Mesenchymal stem cell (in vitro differentiated cells and primary cell): ENCODE results near the gene MOBP.
A peak's percentile ranks its signal among the peaks of the same experiment; 100 is the strongest.

Experiments used
- DNase-seq: peaks from one replicate; pipeline ENCODE4 v3.0.0-alpha.2; 2013
- H2AFZ ChIP-seq: one replicate; pipeline ENCODE4 v1.6.1; 2013; ENCODE audit warnings: low read depth, mild to moderate bottlenecking, control low read depth, inconsistent platforms, low read length, moderate library complexity
- H2AK5ac ChIP-seq: 2 replicates; pipeline ENCODE4 v1.6.1; 2013; ENCODE audit warnings: low read length, moderate library complexity, mild to moderate bottlenecking, inconsistent platforms; ENCODE audit not compliant: severe bottlenecking
- H2BK120ac ChIP-seq: one replicate; pipeline ENCODE4 v1.6.1; 2013; ENCODE audit warnings: low read depth, mild to moderate bottlenecking, inconsistent platforms, low read length, moderate library complexity
- H2BK12ac ChIP-seq, 2 experiments: one replicate each; pipeline ENCODE4 v1.6.1; 2013; ENCODE audit warnings: inconsistent platforms in 2 of 2, low read length in 2 of 2, mild to moderate bottlenecking in 2 of 2, moderate library complexity in 2 of 2, control low read depth in 1 of 2
- H2BK15ac ChIP-seq: one replicate; pipeline ENCODE4 v1.6.1; 2013; ENCODE audit warnings: mild to moderate bottlenecking, low read depth, inconsistent platforms; ENCODE audit not compliant: poor library complexity, severe bottlenecking
- H2BK5ac ChIP-seq: 2 replicates; pipeline ENCODE4 v1.6.1; 2013; ENCODE audit warnings: low read depth, mild to moderate bottlenecking, low read length, control low read depth, inconsistent platforms; ENCODE audit not compliant: poor library complexity, severe bottlenecking
- H3K14ac ChIP-seq, 2 experiments: one replicate each; pipeline ENCODE4 v1.6.1; 2013; ENCODE audit warnings: inconsistent platforms in 2 of 2, low read length in 2 of 2, control low read depth in 1 of 2, mild to moderate bottlenecking in 1 of 2, moderate library complexity in 1 of 2
- H3K18ac ChIP-seq, 2 experiments: one replicate each; pipeline ENCODE4 v1.6.1; 2013; ENCODE audit warnings: inconsistent platforms in 2 of 2, low read length in 2 of 2, control low read depth in 1 of 2, low read depth in 1 of 2, mild to moderate bottlenecking in 1 of 2
- H3K23ac ChIP-seq, 2 experiments: one replicate each; pipeline ENCODE4 v1.6.1; 2013; ENCODE audit warnings: inconsistent platforms in 2 of 2, low read length in 2 of 2, mild to moderate bottlenecking in 2 of 2, moderate library complexity in 2 of 2, control low read depth in 1 of 2
- H3K27ac ChIP-seq: 2 replicates; pipeline ENCODE4 v1.5.1; 2013; ENCODE audit warnings: mild to moderate bottlenecking, moderate library complexity, low read length, control low read depth, inconsistent platforms; ENCODE audit not compliant: poor library complexity, severe bottlenecking
- H3K27me3 ChIP-seq, 2 experiments: 2 replicates each; pipeline versions ENCODE4 v1.6.1 to v1.7.0; 2013; ENCODE audit warnings: low read length in 2 of 2, mild to moderate bottlenecking in 2 of 2, moderate library complexity in 2 of 2, control low read depth in 1 of 2, inconsistent platforms in 1 of 2; ENCODE audit not compliant: control insufficient read depth in 1 of 2, insufficient read depth in 1 of 2
- H3K36me3 ChIP-seq, 2 experiments: 2 replicates each; pipeline versions ENCODE4 v1.6.1 to v1.7.0; 2013; ENCODE audit warnings: low read length in 2 of 2, control low read depth in 1 of 2, inconsistent platforms in 1 of 2, low read depth in 1 of 2, mild to moderate bottlenecking in 1 of 2; ENCODE audit not compliant: insufficient read depth in 2 of 2, control insufficient read depth in 1 of 2
- H3K4ac ChIP-seq, 2 experiments: one replicate each; pipeline ENCODE4 v1.6.1; 2013; ENCODE audit warnings: inconsistent platforms in 2 of 2, low read length in 2 of 2, mild to moderate bottlenecking in 2 of 2, moderate library complexity in 2 of 2, control low read depth in 1 of 2, low read depth in 1 of 2
- H3K4me1 ChIP-seq: 2 replicates; pipeline ENCODE4 v1.6.1; 2013; ENCODE audit warnings: low read depth, low read length, control low read depth; ENCODE audit not compliant: control insufficient read depth, insufficient read depth
- H3K4me2 ChIP-seq: 2 replicates; pipeline ENCODE4 v1.6.1; 2013; ENCODE audit warnings: low read length, mild to moderate bottlenecking, inconsistent platforms; ENCODE audit not compliant: poor library complexity, severe bottlenecking
- H3K4me3 ChIP-seq, 2 experiments: 2 replicates each; pipeline versions ENCODE4 v1.5.1 to v1.7.0; 2013; ENCODE audit warnings: low read length in 2 of 2, mild to moderate bottlenecking in 2 of 2, control low read depth in 1 of 2, low read depth in 1 of 2; ENCODE audit not compliant: insufficient read depth in 1 of 2
- H3K79me1 ChIP-seq: replicated peaks from 2 replicates; pipeline ENCODE4 v1.6.1; 2013; ENCODE audit warnings: mild to moderate bottlenecking, control low read depth, low read length, inconsistent platforms; ENCODE audit not compliant: poor library complexity, severe bottlenecking
- H3K9ac ChIP-seq: 2 replicates; pipeline ENCODE4 v1.7.0; 2013; ENCODE audit warnings: mild to moderate bottlenecking, low read length, moderate library complexity
- H3K9me3 ChIP-seq: 2 replicates; pipeline ENCODE4 v1.7.0; 2013; ENCODE audit warnings: mild to moderate bottlenecking, low read length; ENCODE audit not compliant: control insufficient read depth
- H4K8ac ChIP-seq: one replicate; pipeline ENCODE4 v1.6.1; 2013; ENCODE audit warnings: inconsistent platforms, mild to moderate bottlenecking, low read length, moderate library complexity
- H4K91ac ChIP-seq: one replicate; pipeline ENCODE4 v1.6.1; 2013; ENCODE audit warnings: mild to moderate bottlenecking, low read length, inconsistent platforms
- WGBS: methylation state at CpG from one replicate; pipeline ENCODE4 v1.1.7; 2013; ENCODE audit warnings: mixed read lengths; 5-methylcytosine and 5-hydroxymethylcytosine counted together

The MOBP gene

GRCh38 chr3:39528844-39529243, 61.4 kb downstream of the MOBP start:
- no peak overlapping the region for H3K4me3 ChIP-seq
- no peak overlapping the region for H2BK15ac ChIP-seq
- no peak overlapping the region for H3K4me2 ChIP-seq
- no peak overlapping the region for H3K27ac ChIP-seq
- 70% methylated on average over 4 of the region's 4 CpGs for WGBS
- H3K4ac ChIP-seq, result no peak overlapping the region
- H3K9me3 ChIP-seq, result peaks cover 14% of the 10 kb centered on the region
- H4K8ac ChIP-seq, result no peak overlapping the region
- H2AFZ ChIP-seq, result no peak overlapping the region
- H2BK120ac ChIP-seq, result no peak overlapping the region
- H2BK12ac ChIP-seq, result no peak overlapping the region
- no peak overlapping the region for H3K23ac ChIP-seq
- no peak overlapping the region for H3K9ac ChIP-seq
- H2AK5ac ChIP-seq, result no peak overlapping the region
- no peak for DNase-seq
- H3K79me1 ChIP-seq, result no peaks in the 10 kb centered on the region
- peaks cover 4% of the 10 kb centered on the region for H3K4me1 ChIP-seq
- H3K36me3 ChIP-seq, result no peaks in the 10 kb centered on the region
- no peak overlapping the region for H3K18ac ChIP-seq
- no peak overlapping the region for H3K14ac ChIP-seq
- H3K27me3 ChIP-seq, result peaks cover 0 to 11% of the 10 kb centered on the region in 2 experiments
- H2BK5ac ChIP-seq, result no peak overlapping the region
- no peak overlapping the region for H4K91ac ChIP-seq

GRCh38 chr3:39529577-39529976, 62.1 kb downstream of the MOBP start:
- peaks cover 0 to 11% of the 10 kb centered on the region in 2 experiments for H3K27me3 ChIP-seq
- peaks cover 4% of the 10 kb centered on the region for H3K4me1 ChIP-seq
- no peak overlapping the region for H2BK5ac ChIP-seq
- DNase-seq, result no peak
- no peak overlapping the region for H3K4ac ChIP-seq
- H3K4me3 ChIP-seq, result no peak overlapping the region
- no peak overlapping the region for H3K4me2 ChIP-seq
- H3K79me1 ChIP-seq, result no peaks in the 10 kb centered on the region
- no peak overlapping the region for H2AK5ac ChIP-seq
- WGBS, result 74% methylated on average over 8 of the region's 9 CpGs
- no peak overlapping the region for H3K23ac ChIP-seq
- no peaks in the 10 kb centered on the region for H3K36me3 ChIP-seq
- H3K9me3 ChIP-seq, result peaks cover 10% of the 10 kb centered on the region
- no peak overlapping the region for H4K8ac ChIP-seq
- no peak overlapping the region for H3K18ac ChIP-seq
- no peak overlapping the region for H3K27ac ChIP-seq
- no peak overlapping the region for H3K9ac ChIP-seq
- H2BK120ac ChIP-seq, result no peak overlapping the region
- H2BK15ac ChIP-seq, result no peak overlapping the region
- no peak overlapping the region for H2BK12ac ChIP-seq
- H4K91ac ChIP-seq, result no peak overlapping the region
- no peak overlapping the region for H2AFZ ChIP-seq
- H3K14ac ChIP-seq, result no peak overlapping the region

- no peak for DNase-seq
- H3K36me3 ChIP-seq, result no peaks in the 10 kb centered on the region
- peaks cover 0 to 11% of the 10 kb centered on the region in 2 experiments for H3K27me3 ChIP-seq
- no peak overlapping the region for H3K4me3 ChIP-seq
- no peak overlapping the region for H3K9ac ChIP-seq
- no peak overlapping the region for H4K8ac ChIP-seq
- H2BK15ac ChIP-seq, result no peak overlapping the region
- peaks cover 4% of the 10 kb centered on the region for H3K4me1 ChIP-seq
- H3K14ac ChIP-seq, result no peak overlapping the region
- no peak overlapping the region for H2BK5ac ChIP-seq
- no peak overlapping the region for H3K4me2 ChIP-seq
- no peaks in the 10 kb centered on the region for H3K79me1 ChIP-seq
- no peak overlapping the region for H2BK12ac ChIP-seq
- H3K4ac ChIP-seq, result no peak overlapping the region
- H3K9me3 ChIP-seq, result no peaks in the 10 kb centered on the region
- no peak overlapping the region for H3K18ac ChIP-seq
- H3K27ac ChIP-seq, result no peak overlapping the region
- no peak overlapping the region for H2AFZ ChIP-seq
- no peak overlapping the region for H2AK5ac ChIP-seq
- no peak overlapping the region for H3K23ac ChIP-seq
- 86% methylated on average over 6 of the region's 6 CpGs for WGBS
- no peak overlapping the region for H4K91ac ChIP-seq
- H2BK120ac ChIP-seq, result no peak overlapping the region
Observed at GRCh38 chr3:39531066-39531465, 63.6 kb downstream of the MOBP start.

- Histone ChIP-seq H3K36me3 (no peaks in the 10 kb centered on the region), H3K27ac (no peak overlapping the region), H4K8ac (no peak overlapping the region), H3K18ac (no peak overlapping the region), H3K4me2 (no peak overlapping the region), H3K4ac (no peak overlapping the region), H3K14ac (no peak overlapping the region), H2BK120ac (no peak overlapping the region), H4K91ac (no peak overlapping the region), H3K79me1 (no peaks in the 10 kb centered on the region), H2AK5ac (no peak overlapping the region), H2BK12ac (no peak overlapping the region), H3K27me3 (peaks cover 0 to 11% of the 10 kb centered on the region in 2 experiments), H3K23ac (no peak overlapping the region), H2AFZ (no peak overlapping the region), H3K4me1 (peaks cover 4% of the 10 kb centered on the region), H3K9me3 (no peaks in the 10 kb centered on the region), H3K4me3 (no peak overlapping the region), H2BK15ac (no peak overlapping the region), H3K9ac (no peak overlapping the region), H2BK5ac (no peak overlapping the region)
- DNase-seq, result peak; percentile 60
- WGBS, result 62% methylated on average over 3 of the region's 3 CpGs
Observed at GRCh38 chr3:39531665-39532064, 64.2 kb downstream of the MOBP start.
